Mesenchymal stem cell (in vitro differentiated cells and primary cell): Measurements from ENCODE around the gene CHST15.
A peak's percentile ranks its signal among the peaks of the same experiment; 100 is the strongest.

Experiments
- DNase-seq: peaks from one replicate; pipeline ENCODE4 v3.0.0-alpha.2; 2013
- H2AFZ ChIP-seq: one replicate; pipeline ENCODE4 v1.6.1; 2013; ENCODE audit warnings: low read depth, mild to moderate bottlenecking, control low read depth, inconsistent platforms, low read length, moderate library complexity
- H2AK5ac ChIP-seq: 2 replicates; pipeline ENCODE4 v1.6.1; 2013; ENCODE audit warnings: low read length, moderate library complexity, mild to moderate bottlenecking, inconsistent platforms; ENCODE audit not compliant: severe bottlenecking
- H2BK120ac ChIP-seq: one replicate; pipeline ENCODE4 v1.6.1; 2013; ENCODE audit warnings: low read depth, mild to moderate bottlenecking, inconsistent platforms, low read length, moderate library complexity
- H2BK12ac ChIP-seq, 2 experiments: one replicate each; pipeline ENCODE4 v1.6.1; 2013; ENCODE audit warnings: inconsistent platforms in 2 of 2, low read length in 2 of 2, mild to moderate bottlenecking in 2 of 2, moderate library complexity in 2 of 2, control low read depth in 1 of 2
- H2BK15ac ChIP-seq: one replicate; pipeline ENCODE4 v1.6.1; 2013; ENCODE audit warnings: mild to moderate bottlenecking, low read depth, inconsistent platforms; ENCODE audit not compliant: poor library complexity, severe bottlenecking
- H2BK5ac ChIP-seq: 2 replicates; pipeline ENCODE4 v1.6.1; 2013; ENCODE audit warnings: low read depth, mild to moderate bottlenecking, low read length, control low read depth, inconsistent platforms; ENCODE audit not compliant: poor library complexity, severe bottlenecking
- H3K14ac ChIP-seq, 2 experiments: one replicate each; pipeline ENCODE4 v1.6.1; 2013; ENCODE audit warnings: inconsistent platforms in 2 of 2, low read length in 2 of 2, control low read depth in 1 of 2, mild to moderate bottlenecking in 1 of 2, moderate library complexity in 1 of 2
- H3K18ac ChIP-seq, 2 experiments: one replicate each; pipeline ENCODE4 v1.6.1; 2013; ENCODE audit warnings: inconsistent platforms in 2 of 2, low read length in 2 of 2, control low read depth in 1 of 2, low read depth in 1 of 2, mild to moderate bottlenecking in 1 of 2
- H3K23ac ChIP-seq, 2 experiments: one replicate each; pipeline ENCODE4 v1.6.1; 2013; ENCODE audit warnings: inconsistent platforms in 2 of 2, low read length in 2 of 2, mild to moderate bottlenecking in 2 of 2, moderate library complexity in 2 of 2, control low read depth in 1 of 2
- H3K27ac ChIP-seq: 2 replicates; pipeline ENCODE4 v1.5.1; 2013; ENCODE audit warnings: mild to moderate bottlenecking, moderate library complexity, low read length, control low read depth, inconsistent platforms; ENCODE audit not compliant: poor library complexity, severe bottlenecking
- H3K27me3 ChIP-seq, 2 experiments: 2 replicates each; pipeline versions ENCODE4 v1.6.1 to v1.7.0; 2013; ENCODE audit warnings: low read length in 2 of 2, mild to moderate bottlenecking in 2 of 2, moderate library complexity in 2 of 2, control low read depth in 1 of 2, inconsistent platforms in 1 of 2; ENCODE audit not compliant: control insufficient read depth in 1 of 2, insufficient read depth in 1 of 2
- H3K36me3 ChIP-seq, 2 experiments: 2 replicates each; pipeline versions ENCODE4 v1.6.1 to v1.7.0; 2013; ENCODE audit warnings: low read length in 2 of 2, control low read depth in 1 of 2, inconsistent platforms in 1 of 2, low read depth in 1 of 2, mild to moderate bottlenecking in 1 of 2; ENCODE audit not compliant: insufficient read depth in 2 of 2, control insufficient read depth in 1 of 2
- H3K4ac ChIP-seq, 2 experiments: one replicate each; pipeline ENCODE4 v1.6.1; 2013; ENCODE audit warnings: inconsistent platforms in 2 of 2, low read length in 2 of 2, mild to moderate bottlenecking in 2 of 2, moderate library complexity in 2 of 2, control low read depth in 1 of 2, low read depth in 1 of 2
- H3K4me1 ChIP-seq: 2 replicates; pipeline ENCODE4 v1.6.1; 2013; ENCODE audit warnings: low read depth, low read length, control low read depth; ENCODE audit not compliant: control insufficient read depth, insufficient read depth
- H3K4me2 ChIP-seq: 2 replicates; pipeline ENCODE4 v1.6.1; 2013; ENCODE audit warnings: low read length, mild to moderate bottlenecking, inconsistent platforms; ENCODE audit not compliant: poor library complexity, severe bottlenecking
- H3K4me3 ChIP-seq, 2 experiments: 2 replicates each; pipeline versions ENCODE4 v1.5.1 to v1.7.0; 2013; ENCODE audit warnings: low read length in 2 of 2, mild to moderate bottlenecking in 2 of 2, control low read depth in 1 of 2, low read depth in 1 of 2; ENCODE audit not compliant: insufficient read depth in 1 of 2
- H3K79me1 ChIP-seq: replicated peaks from 2 replicates; pipeline ENCODE4 v1.6.1; 2013; ENCODE audit warnings: mild to moderate bottlenecking, control low read depth, low read length, inconsistent platforms; ENCODE audit not compliant: poor library complexity, severe bottlenecking
- H3K9ac ChIP-seq: 2 replicates; pipeline ENCODE4 v1.7.0; 2013; ENCODE audit warnings: mild to moderate bottlenecking, low read length, moderate library complexity
- H3K9me3 ChIP-seq: 2 replicates; pipeline ENCODE4 v1.7.0; 2013; ENCODE audit warnings: mild to moderate bottlenecking, low read length; ENCODE audit not compliant: control insufficient read depth
- H4K8ac ChIP-seq: one replicate; pipeline ENCODE4 v1.6.1; 2013; ENCODE audit warnings: inconsistent platforms, mild to moderate bottlenecking, low read length, moderate library complexity
- H4K91ac ChIP-seq: one replicate; pipeline ENCODE4 v1.6.1; 2013; ENCODE audit warnings: mild to moderate bottlenecking, low read length, inconsistent platforms
- WGBS: methylation state at CpG from one replicate; pipeline ENCODE4 v1.1.7; 2013; ENCODE audit warnings: mixed read lengths; 5-methylcytosine and 5-hydroxymethylcytosine counted together

The CHST15 gene

GRCh38 chr10:124078714-124079113 lies 14.7 kb downstream of the CHST15 start:
- DNase-seq = no peak
- no peak overlapping the region for H3K9ac ChIP-seq
- H3K27me3 ChIP-seq = no peaks in the 10 kb centered on the region
- no peak overlapping the region for H2BK12ac ChIP-seq
- H2BK5ac ChIP-seq = no peak overlapping the region
- no peak overlapping the region for H3K14ac ChIP-seq
- H3K4me1 ChIP-seq = peaks cover 27% of the 10 kb centered on the region
- H4K91ac ChIP-seq = no peak overlapping the region
- H2AK5ac ChIP-seq = no peak overlapping the region
- H2BK15ac ChIP-seq = no peak overlapping the region
- H3K4ac ChIP-seq = no peak overlapping the region
- H3K4me2 ChIP-seq = no peak overlapping the region
- peaks cover 42% of the 10 kb centered on the region for H3K79me1 ChIP-seq
- H2BK120ac ChIP-seq = no peak overlapping the region
- no peaks in the 10 kb centered on the region for H3K9me3 ChIP-seq
- no peak overlapping the region for H3K18ac ChIP-seq
- no peak overlapping the region for H2AFZ ChIP-seq
- no peak overlapping the region for H3K4me3 ChIP-seq
- H3K36me3 ChIP-seq = peaks cover 0 to 6% of the 10 kb centered on the region in 2 experiments
- no peak overlapping the region for H3K27ac ChIP-seq
- H3K23ac ChIP-seq = no peak overlapping the region
- no peak overlapping the region for H4K8ac ChIP-seq

GRCh38 chr10:124078028-124078427 lies 15.4 kb downstream of the CHST15 start:
- Histone ChIP-seq H3K18ac (no peak overlapping the region), H2BK15ac (no peak overlapping the region), H3K9me3 (no peaks in the 10 kb centered on the region), H3K4ac (no peak overlapping the region), H3K36me3 (peaks cover 0 to 6% of the 10 kb centered on the region in 2 experiments), H2AK5ac (no peak overlapping the region), H3K27me3 (no peaks in the 10 kb centered on the region), H3K4me2 (no peak overlapping the region), H2BK12ac (no peak overlapping the region), H3K4me3 (no peak overlapping the region), H3K9ac (no peak overlapping the region), H2AFZ (no peak overlapping the region), H3K27ac (no peak overlapping the region), H3K79me1 (peaks cover 44% of the 10 kb centered on the region), H3K4me1 (peaks cover 29% of the 10 kb centered on the region), H4K8ac (no peak overlapping the region), H3K14ac (no peak overlapping the region), H2BK5ac (no peak overlapping the region), H2BK120ac (no peak overlapping the region), H3K23ac (no peak overlapping the region), H4K91ac (no peak overlapping the region)
- WGBS = 65% methylated on average over 3 of the region's 4 CpGs
- DNase-seq = no peak

GRCh38 chr10:124077208-124077993 lies 16.0 kb downstream of the CHST15 start:
- Histone ChIP-seq H3K4ac (no peak overlapping the region), H3K4me1 (peaks cover 29% of the 10 kb centered on the region), H3K9me3 (no peaks in the 10 kb centered on the region), H2BK120ac (no peak overlapping the region), H3K23ac (no peak overlapping the region), H2BK12ac (no peak overlapping the region), H3K4me2 (no peak overlapping the region), H4K91ac (no peak overlapping the region), H2AK5ac (no peak overlapping the region), H3K9ac (no peak overlapping the region), H2BK15ac (no peak overlapping the region), H2AFZ (no peak overlapping the region), H3K18ac (no peak overlapping the region), H3K79me1 (peaks cover 46% of the 10 kb centered on the region), H3K4me3 (no peak overlapping the region), H3K14ac (no peak overlapping the region), H2BK5ac (no peak overlapping the region), H4K8ac (no peak overlapping the region), H3K27ac (no peak overlapping the region), H3K27me3 (no peaks in the 10 kb centered on the region), H3K36me3 (peaks cover 0 to 6% of the 10 kb centered on the region in 2 experiments)
- no peak for DNase-seq
- WGBS = 66% methylated on average over 12 of the region's 12 CpGs

- H2BK120ac ChIP-seq = no peak overlapping the region
- no peak overlapping the region for H3K9ac ChIP-seq
- no peak overlapping the region for H3K4ac ChIP-seq
- H4K91ac ChIP-seq = peak overlapping the region; percentile 43
- peaks cover 43% of the 10 kb centered on the region for H3K79me1 ChIP-seq
- no peak overlapping the region for H2AFZ ChIP-seq
- no peaks in the 10 kb centered on the region for H3K9me3 ChIP-seq
- no peak overlapping the region for H3K4me2 ChIP-seq
- H3K27me3 ChIP-seq = no peaks in the 10 kb centered on the region
- peaks cover 0 to 6% of the 10 kb centered on the region in 2 experiments for H3K36me3 ChIP-seq
- no peak overlapping the region for H2BK12ac ChIP-seq
- peak overlapping the region in 1 of 2 experiments; percentile 35 for H3K18ac ChIP-seq
- no peak overlapping the region for H3K27ac ChIP-seq
- peak overlapping the region; percentile 38 for H2AK5ac ChIP-seq
- WGBS = 72% methylated on average over 8 of the region's 9 CpGs
- no peak overlapping the region for H3K23ac ChIP-seq
- no peak for DNase-seq
- no peak overlapping the region for H2BK15ac ChIP-seq
- H4K8ac ChIP-seq = no peak overlapping the region
- H3K4me1 ChIP-seq = peaks cover 32% of the 10 kb centered on the region
- H3K4me3 ChIP-seq = no peak overlapping the region
- H3K14ac ChIP-seq = no peak overlapping the region
- no peak overlapping the region for H2BK5ac ChIP-seq
These were observed 17.2 kb downstream of the CHST15 start for GRCh38 chr10:124076148-124076733.
